MCF 10A (cell line): ENCODE measurements around the gene TMEM121. TPM values are rescaled to one million over a fixed set of nuclear protein-coding genes. Genes with fewer than 3 reads are reported as not detected.
A peak's percentile ranks its signal among the peaks of the same experiment; 100 is the strongest.
"Not testable (repeated sequence)": the region's sequence is repeated elsewhere in the genome, so short reads cannot be mapped to it uniquely, and the experiment has no call there.

Experiments used
- BruUV-seq: library from RNA; stranded (reverse); fragments of 400-500 nt; replicated peaks from 2 replicates; lab custom pipeline; 2021; lab: Mats Ljungman, UMichigan
- CTCF ChIA-PET: fragments of 300-600 bp; sonication (Branson Sonifier 250); formaldehyde crosslinking; extraction: SDS; loops from one replicate; lab custom pipeline; 2021; ENCODE audit warnings: antibody characterized with exemption, inconsistent platforms; lab: Yijun Ruan, JAX
- POLR2A ChIA-PET: fragments of 300-600, 350-650 bp; sonication (Branson Sonifier 250); formaldehyde crosslinking; extraction: SDS; loops from one replicate; lab custom pipeline; 2020; ENCODE audit warnings: antibody characterized with exemption, inconsistent platforms; lab: Yijun Ruan, JAX
- DNase-seq: peaks from one replicate; pipeline ENCODE4 v3.0.0-alpha.2; 2018; ENCODE audit not compliant: unreplicated experiment
- H3K27ac Mint-ChIP-seq: one replicate; pipeline ENCODE4 v1.8.0; 2022; ENCODE audit warnings: mild to moderate bottlenecking, low read depth, mixed read lengths; ENCODE audit not compliant: unreplicated experiment
- H3K27me3 Mint-ChIP-seq: one replicate; pipeline ENCODE4 v1.8.0; 2022; ENCODE audit warnings: mixed read lengths; ENCODE audit not compliant: insufficient read depth, unreplicated experiment
- H3K36me3 Mint-ChIP-seq: one replicate; pipeline ENCODE4 v1.8.0; 2022; ENCODE audit warnings: mild to moderate bottlenecking, moderate library complexity, mixed read lengths; ENCODE audit not compliant: insufficient read depth, unreplicated experiment
- H3K4me1 Mint-ChIP-seq: one replicate; pipeline ENCODE4 v1.8.0; 2022; ENCODE audit warnings: mixed read lengths; ENCODE audit not compliant: insufficient read depth, unreplicated experiment
- H3K4me3 Mint-ChIP-seq: one replicate; pipeline ENCODE4 v1.8.0; 2022; ENCODE audit warnings: mild to moderate bottlenecking, moderate library complexity, mixed read lengths; ENCODE audit not compliant: unreplicated experiment
- H3K9me3 Mint-ChIP-seq: one replicate; pipeline ENCODE4 v1.8.0; 2022; ENCODE audit warnings: mixed read lengths; ENCODE audit not compliant: unreplicated experiment
- CTCF ChIP-seq: fragments of 200-600 bp; IDR thresholded peaks from one replicate; pipeline ENCODE4 v1.8.0; 2022; ENCODE audit warnings: antibody characterized with exemption, mild to moderate bottlenecking; ENCODE audit not compliant: unreplicated experiment
- intact Hi-C: fragments of 100-400 bp; cut with micrococcal nuclease; formaldehyde crosslinking; loops from 2 replicates; pipeline ENCODE4 v1.14.1; 2022
- total RNA-seq: library from RNA; stranded (reverse); gene quantifications from 2 replicates; pipeline ENCODE4 v1.2.3, GENCODE V29; 2022

Gene TMEM121
- total RNA-seq, 1 experiment from 2014 or later = 0.68 TPM

- H3K4me1 Mint-ChIP-seq = peaks cover 20% of the 10 kb centered on the region
- H3K36me3 Mint-ChIP-seq, CTCF ChIA-PET, POLR2A ChIA-PET, H3K4me3 Mint-ChIP-seq, DNase-seq, intact Hi-C loops, BruUV-seq, H3K27ac Mint-ChIP-seq: not testable (repeated sequence)
- peaks cover 20% of the 10 kb centered on the region for H3K9me3 Mint-ChIP-seq
- peaks cover 44% of the 10 kb centered on the region for H3K27me3 Mint-ChIP-seq
Measured at GRCh38 chr14:105575016-105575700, 48.8 kb downstream of the TMEM121 start.

DNA sequence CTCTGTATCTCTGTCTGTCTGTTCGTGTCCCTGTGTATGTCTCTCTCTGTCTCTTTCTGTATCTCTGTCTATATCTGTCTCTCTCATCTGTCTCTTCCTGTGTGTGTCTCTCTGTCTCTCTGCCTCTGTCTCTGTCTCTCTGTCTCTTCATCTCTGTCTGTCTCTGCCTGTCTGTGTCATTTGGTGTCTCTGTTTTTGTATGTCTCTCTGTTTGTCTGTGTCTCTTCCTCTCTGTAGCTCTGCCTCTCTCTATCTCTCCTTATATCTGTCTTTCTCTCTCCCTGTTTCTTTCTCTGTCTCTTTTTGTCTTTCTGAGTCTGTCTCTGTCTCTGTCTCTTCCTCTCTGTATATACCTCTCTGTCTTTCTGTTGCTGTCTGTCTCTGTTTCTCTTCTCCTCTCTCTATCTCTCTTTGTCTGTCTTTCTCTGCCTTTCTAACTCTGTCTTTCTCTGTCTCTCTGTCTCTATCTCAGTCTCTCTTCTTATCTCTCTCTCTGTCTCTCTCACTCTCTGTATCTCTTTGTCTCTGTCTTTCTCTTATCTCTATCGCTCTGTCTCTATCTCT lies 50.2 kb downstream of the TMEM121 start:
- H3K36me3 Mint-ChIP-seq = no peaks in the 10 kb centered on the region
- ChIA-PET CTCF (no interaction called here), POLR2A (no interaction called here)
- peaks cover 54% of the 10 kb centered on the region for H3K27me3 Mint-ChIP-seq
- peak overlapping the region; percentile 0 for H3K27ac Mint-ChIP-seq
- intact Hi-C loops = no loop called here
- TF ChIP-seq CTCF = no peak
- H3K4me3 Mint-ChIP-seq = no peak overlapping the region
- no peak for DNase-seq
- H3K9me3 Mint-ChIP-seq = peaks cover 21% of the 10 kb centered on the region
- peaks cover 20% of the 10 kb centered on the region for H3K4me1 Mint-ChIP-seq
- BruUV-seq = no TSS peak

DNA sequence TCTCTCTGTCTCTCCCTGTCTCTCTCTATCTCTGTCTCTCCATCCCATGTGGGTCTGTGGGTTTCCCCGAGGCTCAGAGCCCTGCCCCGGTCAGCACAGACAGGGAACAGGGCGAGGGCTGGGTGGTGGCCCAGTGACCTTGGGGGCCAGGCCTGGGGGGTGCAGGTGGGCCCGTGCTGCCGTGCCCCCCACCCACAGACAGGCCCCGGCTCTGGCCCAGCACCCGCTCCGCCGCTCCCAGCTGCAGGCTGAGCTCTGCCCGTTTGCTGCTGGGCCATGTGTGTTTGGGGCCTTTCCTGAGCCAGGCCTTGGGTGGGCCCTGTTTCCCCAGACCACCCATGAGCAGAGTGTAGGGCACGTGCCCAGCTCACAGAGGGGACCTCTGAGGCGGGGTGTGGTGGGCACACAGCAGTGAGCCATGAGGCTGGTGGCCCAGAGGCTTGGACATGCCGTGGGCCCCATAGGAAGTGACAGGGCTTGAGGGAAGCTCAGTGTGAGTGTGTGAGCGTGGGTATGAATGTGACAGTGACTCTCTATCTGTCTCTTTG lies 51.0 kb downstream of the TMEM121 start:
- H3K27ac Mint-ChIP-seq = no peak overlapping the region
- H3K36me3 Mint-ChIP-seq = no peaks in the 10 kb centered on the region
- BruUV-seq = no TSS peak
- peaks cover 54% of the 10 kb centered on the region for H3K27me3 Mint-ChIP-seq
- peaks cover 21% of the 10 kb centered on the region for H3K9me3 Mint-ChIP-seq
- intact Hi-C loops = no loop called here
- peaks cover 20% of the 10 kb centered on the region for H3K4me1 Mint-ChIP-seq
- ChIA-PET CTCF (no interaction called here), POLR2A (no interaction called here)
- no peak for DNase-seq
- H3K4me3 Mint-ChIP-seq = no peak overlapping the region
- TF ChIP-seq CTCF = no peak

DNA sequence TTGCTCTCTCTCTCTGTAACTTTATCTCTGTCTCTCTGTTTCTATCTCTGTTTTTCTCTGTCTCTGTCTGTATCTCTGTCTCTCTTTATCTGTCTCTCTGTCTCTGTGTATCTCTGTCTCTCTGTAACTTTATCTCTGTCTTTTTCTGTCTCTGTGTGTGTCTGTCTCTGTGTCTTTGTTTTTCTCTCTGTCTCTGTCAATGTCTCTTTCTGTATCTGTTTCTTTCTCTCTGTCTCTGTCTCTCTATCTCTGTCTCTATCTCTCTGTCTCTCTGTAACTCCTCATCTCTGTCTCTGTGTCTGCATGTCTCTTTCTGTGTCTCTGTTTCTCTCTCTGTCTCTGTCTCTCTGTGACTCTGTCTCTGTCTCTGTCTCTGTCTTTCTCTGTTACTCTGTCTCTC lies 51.7 kb downstream of the TMEM121 start:
- CTCF ChIA-PET = no interaction called here
- peaks cover 21% of the 10 kb centered on the region for H3K9me3 Mint-ChIP-seq
- DNase-seq = no peak
- POLR2A ChIA-PET = no interaction called here
- TF ChIP-seq CTCF = no peak
- intact Hi-C loops = no loop called here
- H3K4me3 Mint-ChIP-seq = no peak overlapping the region
- H3K4me1 Mint-ChIP-seq = peaks cover 19% of the 10 kb centered on the region
- no peaks in the 10 kb centered on the region for H3K36me3 Mint-ChIP-seq
- no peak overlapping the region for H3K27ac Mint-ChIP-seq
- no TSS peak for BruUV-seq
- peaks cover 50% of the 10 kb centered on the region for H3K27me3 Mint-ChIP-seq

- DNase-seq, H3K27ac Mint-ChIP-seq, H3K4me3 Mint-ChIP-seq, POLR2A ChIA-PET, H3K36me3 Mint-ChIP-seq, CTCF ChIA-PET, BruUV-seq, intact Hi-C loops: not testable (repeated sequence)
- peaks cover 13% of the 10 kb centered on the region for H3K4me1 Mint-ChIP-seq
- H3K9me3 Mint-ChIP-seq = peaks cover 21% of the 10 kb centered on the region
- peaks cover 43% of the 10 kb centered on the region for H3K27me3 Mint-ChIP-seq
Measured at GRCh38 chr14:105579221-105579620, 52.8 kb downstream of the TMEM121 start.
